Measurements from ENCODE around the gene RAMP1.

DNA sequence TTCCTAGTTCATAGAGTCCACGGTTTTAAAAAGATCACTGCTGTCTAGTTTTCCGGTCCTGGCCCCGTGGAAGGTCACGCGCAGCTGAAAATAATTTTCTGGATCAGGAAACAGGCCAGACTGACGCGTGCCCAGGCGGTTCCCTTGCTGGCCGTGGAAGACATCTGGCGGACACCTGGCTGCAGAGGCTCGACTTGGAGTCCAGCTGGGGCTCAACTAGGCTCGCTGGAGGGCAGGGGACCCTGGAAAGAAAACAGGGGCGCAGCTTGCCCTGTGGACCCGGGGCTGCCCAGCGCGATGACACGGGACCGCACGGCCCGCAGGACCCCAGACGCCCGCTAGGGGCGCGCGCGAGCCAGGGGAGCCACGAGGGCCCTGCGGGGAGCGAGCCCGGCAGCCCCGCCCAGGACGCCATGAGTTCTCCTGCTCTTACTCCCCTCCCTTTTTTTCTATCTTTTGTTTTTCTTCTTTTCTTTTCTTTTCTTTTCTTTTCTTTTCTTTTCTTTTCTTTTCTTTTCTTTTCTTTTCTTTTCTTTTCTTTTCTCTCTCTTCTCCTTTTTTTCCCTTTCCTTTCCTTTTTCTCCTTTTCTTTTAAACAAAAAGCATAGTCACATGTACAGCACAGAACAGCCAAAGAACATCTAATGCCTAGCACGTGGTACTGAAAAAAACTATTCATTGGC, 64.2 kb downstream of the RAMP1 start:
- peak; percentile 96 to 99 for TF ChIP-seq CTCF (IDR thresholded peaks at IDR 0.05)
- no peak for TF ChIP-seq POLR2A (IDR thresholded peaks at IDR 0.05)
- TF ChIP-seq POLR2AphosphoS5 (IDR thresholded peaks at IDR 0.05) = peak in 1 of 3 donors; percentile 29

Measured in suprapubic skin (tissue), 4 donors.